GM12873 (cell line): ENCODE results near the gene SMYD1.
A peak's percentile ranks its signal among the peaks of the same experiment; 100 is the strongest.

ENCODE experiments used
- CTCF ChIP-seq: IDR thresholded peaks from 2 replicates; pipeline ENCODE4 v1.5.1; 2012; ENCODE audit warnings: low read depth, mild to moderate bottlenecking, moderate library complexity, low read length, control low read depth; ENCODE audit not compliant: insufficient read depth; ENCODE audit errors: missing control alignments

The SMYD1 gene

GRCh38 chr2:88146590-88146989 lies 79.0 kb downstream of the SMYD1 start:
- TF ChIP-seq CTCF, result no peak

DNA sequence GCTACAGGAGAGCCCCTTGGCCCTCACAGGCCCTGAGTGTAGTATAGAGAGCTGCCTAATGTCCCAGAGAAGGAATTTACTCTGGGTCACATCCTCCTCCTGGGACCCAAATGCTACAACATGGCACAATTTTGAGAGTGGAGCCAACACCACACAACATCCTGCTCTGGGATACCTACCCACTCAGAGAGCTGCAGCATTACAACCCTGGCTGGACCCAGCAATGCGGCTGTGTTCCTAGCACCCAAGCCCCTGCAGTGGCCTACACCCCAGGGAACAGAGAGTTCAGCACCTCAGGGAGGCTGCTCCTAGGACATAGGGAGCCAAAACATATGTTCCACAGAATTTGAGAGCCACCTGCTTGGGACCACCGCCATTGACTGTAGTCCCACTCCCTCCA lies 79.5 kb downstream of the SMYD1 start:
- no peak for TF ChIP-seq CTCF

DNA sequence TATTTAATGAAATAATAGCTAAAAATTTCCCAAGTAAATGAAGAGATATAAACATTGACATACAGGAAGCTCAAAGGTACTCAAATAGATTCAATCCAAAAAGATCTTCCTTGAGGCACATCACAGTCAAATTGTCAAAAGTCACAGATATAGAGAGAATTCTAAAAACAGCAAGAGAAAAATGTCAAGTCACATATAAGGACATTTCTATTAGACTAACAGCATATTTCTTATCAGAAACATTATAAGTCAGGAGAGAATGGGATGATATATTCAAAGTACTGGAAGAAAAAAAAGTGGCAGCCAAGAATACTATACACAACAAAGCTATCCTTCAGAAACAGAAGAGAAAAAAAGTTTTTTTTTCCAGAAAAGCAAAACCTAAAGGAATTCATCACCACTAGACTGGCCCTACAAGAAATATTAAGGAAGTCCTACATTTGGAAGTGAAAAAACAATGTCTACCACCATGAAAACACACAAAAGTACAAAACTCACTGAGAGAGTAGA lies 81.4 kb downstream of the SMYD1 start:
- TF ChIP-seq CTCF, result no peak

GRCh38 chr2:88159481-88159880 lies 91.9 kb downstream of the SMYD1 start:
- no peak for TF ChIP-seq CTCF

DNA sequence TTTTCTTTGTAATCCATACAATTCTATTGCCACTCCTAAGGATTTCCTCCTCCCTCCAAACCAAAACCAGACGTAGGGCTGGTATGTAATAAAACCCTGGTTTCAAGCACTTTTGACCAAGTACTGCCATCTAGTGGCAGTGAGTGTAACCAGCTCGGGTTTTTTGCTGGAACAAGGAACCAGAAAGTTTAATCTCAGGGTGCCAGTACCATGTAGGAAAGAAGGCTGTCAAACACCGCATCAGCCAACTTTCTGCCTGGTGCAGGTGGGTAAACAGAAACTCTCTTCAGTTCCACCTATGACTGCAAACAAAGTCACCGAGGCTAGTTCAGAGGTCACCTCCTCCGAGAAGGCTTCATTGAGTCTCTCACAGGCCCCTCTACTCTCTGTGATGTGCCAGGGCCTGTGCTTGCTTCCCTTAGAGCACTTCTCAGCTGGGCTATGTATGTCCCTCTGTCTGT lies 92.4 kb downstream of the SMYD1 start:
- TF ChIP-seq CTCF, result peak; percentile 77

DNA sequence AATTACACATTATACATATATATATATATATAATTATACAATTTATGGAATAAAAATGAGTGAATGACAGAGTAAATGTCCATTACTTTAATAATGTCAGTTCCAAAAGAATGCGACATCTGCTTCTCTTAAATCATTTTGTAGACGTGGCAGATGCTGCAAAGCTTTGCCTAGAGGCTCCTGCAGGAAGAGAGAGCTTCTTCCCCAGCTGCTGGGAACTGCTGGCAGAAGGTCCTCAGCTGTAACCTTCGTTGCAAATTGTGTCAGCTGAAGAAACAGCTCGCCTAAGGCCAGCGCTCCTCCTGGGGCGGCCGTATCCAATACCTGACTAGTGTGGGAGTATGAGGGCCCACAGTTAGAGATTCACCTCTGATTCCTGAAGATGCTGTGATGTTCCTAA lies 92.9 kb downstream of the SMYD1 start:
- TF ChIP-seq CTCF, result no peak

DNA sequence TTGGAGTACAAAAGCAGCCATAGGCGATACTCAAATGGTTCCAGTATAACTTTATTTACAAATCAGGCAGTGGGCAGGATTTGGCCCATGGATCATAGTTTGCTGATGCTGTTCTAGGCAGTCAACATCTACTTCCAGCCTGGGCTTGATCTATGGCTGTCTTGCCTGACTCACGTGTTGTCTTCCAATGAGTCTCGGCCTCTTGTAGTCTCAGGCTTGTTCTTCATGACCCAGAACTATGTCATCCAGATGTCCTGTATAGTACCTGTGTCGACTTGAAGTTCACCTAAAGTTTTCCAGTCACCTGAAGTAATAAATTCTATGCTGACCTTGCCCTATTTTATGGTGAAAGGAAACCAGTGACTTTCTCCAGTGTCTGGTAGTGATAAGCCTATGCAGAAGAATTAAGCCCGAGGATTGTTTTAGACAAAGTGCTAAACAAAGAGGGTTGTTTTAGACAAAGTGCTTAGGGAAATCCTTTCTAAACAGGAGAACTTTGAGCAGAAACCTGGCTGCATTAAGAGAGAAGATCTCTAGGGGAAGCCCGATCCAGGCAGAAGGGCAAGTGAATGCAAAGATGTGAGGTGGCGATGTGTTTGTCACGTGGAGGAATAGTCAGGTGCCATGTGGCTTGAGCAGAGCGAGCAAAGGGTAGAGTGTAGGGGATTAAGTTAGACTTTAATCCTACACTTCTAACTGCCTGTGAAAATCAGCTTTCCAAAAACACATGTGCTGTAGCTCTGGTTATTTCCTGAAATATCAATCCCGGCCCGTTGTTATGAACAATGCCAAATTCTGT lies 94.0 kb downstream of the SMYD1 start:
- TF ChIP-seq CTCF, result no peak
